IPS-11a (cell line): ENCODE results near the gene SMYD3.
"Not testable (repeated sequence)": the region's sequence is repeated elsewhere in the genome, so short reads cannot be mapped to it uniquely, and the experiment has no call there.

Experiments used
- H3K4me3 ChIP-seq: one replicate; pipeline ENCODE4 v1.5.1; 2013; ENCODE audit warnings: low read depth, low read length, control low read depth

Gene SMYD3

GRCh38 chr1:246080031-246080430 is 427.0 kb downstream of the SMYD3 start:
- H3K4me3 ChIP-seq: no peak overlapping the region

DNA sequence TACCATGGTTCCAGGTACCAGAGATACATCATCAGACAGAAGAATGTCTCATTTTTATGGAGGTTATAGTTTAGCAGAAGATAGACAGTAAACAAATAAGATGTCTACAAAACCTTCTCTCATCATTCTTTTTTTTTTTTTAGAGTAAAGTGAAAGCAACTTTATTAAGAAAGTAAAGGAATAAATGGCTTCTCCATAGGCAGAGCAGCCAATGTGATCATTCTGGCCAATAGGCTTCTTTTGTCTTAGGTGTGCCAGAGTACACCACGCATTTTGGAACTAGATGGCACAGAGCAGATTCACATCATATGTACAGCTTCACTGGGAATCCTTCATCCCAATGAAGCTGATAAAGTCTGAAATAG is 428.2 kb downstream of the SMYD3 start:
- no peak overlapping the region for H3K4me3 ChIP-seq

GRCh38 chr1:246078126-246078887 is 428.8 kb downstream of the SMYD3 start:
- H3K4me3 ChIP-seq: no peak overlapping the region

DNA sequence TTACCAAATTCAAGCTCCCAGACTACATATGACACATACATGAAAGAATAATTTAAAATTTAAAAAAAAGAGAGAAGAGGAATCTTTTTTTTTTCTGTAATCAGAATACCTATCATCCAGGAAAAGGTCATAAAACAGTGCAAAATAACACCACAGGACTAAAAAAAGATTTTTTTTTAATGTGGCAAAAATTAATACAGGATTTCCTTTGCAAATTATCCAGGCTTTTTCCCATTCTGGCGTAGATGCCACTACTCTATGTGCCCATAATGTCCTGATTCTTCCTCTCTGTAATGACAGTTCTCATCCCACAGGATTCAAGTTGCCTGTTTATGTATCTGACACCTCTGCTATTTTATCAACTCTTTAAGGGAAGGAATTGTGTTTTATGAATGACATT is 429.6 kb downstream of the SMYD3 start:
- H3K4me3 ChIP-seq: no peak overlapping the region

GRCh38 chr1:246074421-246074820 is 432.7 kb downstream of the SMYD3 start:
- no peak overlapping the region for H3K4me3 ChIP-seq

GRCh38 chr1:246072456-246072955 is 434.6 kb downstream of the SMYD3 start:
- no peak overlapping the region for H3K4me3 ChIP-seq

DNA sequence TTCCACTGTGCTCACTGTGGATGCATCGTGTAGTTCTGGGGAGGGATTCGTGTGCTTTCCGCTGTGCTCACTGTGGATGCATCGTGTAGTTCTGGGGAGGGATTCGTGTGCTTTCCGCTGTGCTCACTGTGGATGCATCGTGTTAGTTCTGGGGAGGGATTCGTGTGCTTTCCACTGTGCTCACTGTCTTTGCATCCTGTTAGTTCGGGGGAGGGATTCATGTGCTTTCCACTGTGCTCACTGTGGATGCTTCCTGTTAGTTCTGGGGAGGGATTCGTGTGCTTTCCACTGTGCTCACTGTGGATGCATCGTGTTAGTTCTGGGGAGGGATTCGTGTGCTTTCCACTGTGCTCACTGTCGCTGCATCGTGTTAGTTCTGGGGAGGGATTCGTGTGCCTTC is 435.1 kb downstream of the SMYD3 start:
- H3K4me3 ChIP-seq: not testable (repeated sequence)

DNA sequence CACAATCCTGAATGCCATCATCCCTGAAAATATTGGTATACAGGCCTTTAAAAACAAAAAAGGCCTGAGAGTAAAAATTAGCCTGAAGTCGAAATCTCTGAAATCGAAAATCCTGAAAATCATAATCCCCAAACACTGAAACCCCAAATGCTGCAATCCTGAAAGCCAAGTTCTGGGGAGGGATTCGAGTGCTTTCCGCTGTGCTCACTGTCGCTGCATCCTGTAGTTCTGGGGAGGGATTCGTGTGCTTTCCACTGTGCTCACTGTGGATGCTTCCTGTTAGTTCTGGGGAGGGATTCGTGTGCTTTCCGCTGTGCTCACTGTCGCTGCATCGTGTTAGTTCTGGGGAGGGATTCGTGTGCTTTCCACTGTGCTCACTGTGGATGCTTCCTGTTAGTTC is 435.5 kb downstream of the SMYD3 start:
- not testable (repeated sequence) for H3K4me3 ChIP-seq

GRCh38 chr1:246069581-246069980 is 437.5 kb downstream of the SMYD3 start:
- no peak overlapping the region for H3K4me3 ChIP-seq

GRCh38 chr1:246068619-246069509 is 438.2 kb downstream of the SMYD3 start:
- H3K4me3 ChIP-seq: no peak overlapping the region

DNA sequence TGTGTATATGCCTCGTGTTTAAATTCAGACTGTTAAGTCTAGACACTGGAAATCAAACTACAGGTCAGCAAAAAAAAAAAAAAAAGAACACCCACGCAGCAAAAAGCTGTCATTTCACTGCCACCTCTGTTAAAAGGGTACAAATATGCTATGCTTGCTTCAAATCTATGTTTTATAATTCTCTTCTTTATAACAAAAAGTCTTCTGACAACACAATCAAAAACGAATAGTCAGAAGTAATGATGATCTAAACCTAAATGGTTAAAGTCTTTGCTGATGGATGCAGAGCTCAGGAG is 438.9 kb downstream of the SMYD3 start:
- no peak overlapping the region for H3K4me3 ChIP-seq

DNA sequence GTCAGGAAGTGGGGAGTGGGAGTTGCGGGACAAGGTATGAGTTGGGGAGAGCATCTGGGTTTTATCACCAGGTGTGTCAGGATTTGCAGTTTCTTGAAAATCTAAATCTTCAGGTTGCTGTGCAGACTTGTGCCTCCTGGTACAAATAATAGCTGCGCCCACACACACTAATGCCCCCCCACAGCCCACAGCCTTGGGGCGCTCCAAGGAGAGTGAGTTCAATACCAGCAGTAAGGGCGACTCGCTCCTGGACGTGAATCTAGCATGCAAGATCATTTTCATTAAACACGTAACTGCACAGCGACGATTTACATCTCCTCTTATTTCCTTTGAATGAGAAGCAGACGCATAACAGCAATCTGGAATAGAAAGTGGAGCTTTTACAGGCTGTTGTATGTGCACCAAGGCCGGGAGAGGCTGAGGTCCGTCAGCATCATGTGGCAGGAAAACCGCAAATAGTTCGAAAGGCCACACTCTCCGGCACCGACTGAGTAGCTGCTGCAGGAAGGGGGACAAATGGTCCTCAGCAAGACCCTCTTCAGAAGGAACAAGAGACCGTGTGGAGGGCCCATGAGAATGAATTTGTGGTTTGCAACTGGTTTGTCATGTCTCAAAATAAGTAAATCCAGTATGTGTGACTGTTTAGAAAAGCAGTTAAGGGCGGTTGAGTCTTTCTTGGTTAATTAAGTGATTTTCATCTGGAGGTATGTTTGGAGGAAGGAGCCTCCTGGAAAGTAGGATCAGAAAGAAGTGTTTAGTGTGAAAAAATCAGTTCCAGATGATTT is 439.5 kb downstream of the SMYD3 start:
- no peak overlapping the region for H3K4me3 ChIP-seq

DNA sequence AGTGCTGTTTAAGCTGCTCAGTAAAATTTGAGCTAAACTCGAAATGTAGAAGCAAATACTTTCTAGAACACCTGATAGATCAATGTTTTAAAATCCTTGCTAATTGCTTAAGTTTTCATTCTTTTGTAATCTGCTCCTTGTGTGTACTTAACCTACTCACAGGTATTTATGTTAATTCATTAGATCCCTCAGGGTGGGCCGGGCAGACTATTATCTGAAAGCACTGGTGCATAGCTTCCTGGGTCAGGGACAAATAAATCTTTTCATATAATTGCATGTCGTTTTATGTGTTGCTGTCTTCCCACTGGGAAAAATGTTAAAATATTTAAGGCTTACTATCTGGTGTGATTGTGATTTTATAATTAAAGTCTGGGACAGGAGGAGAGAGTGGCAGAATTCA is 440.5 kb downstream of the SMYD3 start:
- H3K4me3 ChIP-seq: no peak overlapping the region

- H3K4me3 ChIP-seq: no peak overlapping the region
Observed at GRCh38 chr1:246065592-246065991, 441.5 kb downstream of the SMYD3 start.

DNA sequence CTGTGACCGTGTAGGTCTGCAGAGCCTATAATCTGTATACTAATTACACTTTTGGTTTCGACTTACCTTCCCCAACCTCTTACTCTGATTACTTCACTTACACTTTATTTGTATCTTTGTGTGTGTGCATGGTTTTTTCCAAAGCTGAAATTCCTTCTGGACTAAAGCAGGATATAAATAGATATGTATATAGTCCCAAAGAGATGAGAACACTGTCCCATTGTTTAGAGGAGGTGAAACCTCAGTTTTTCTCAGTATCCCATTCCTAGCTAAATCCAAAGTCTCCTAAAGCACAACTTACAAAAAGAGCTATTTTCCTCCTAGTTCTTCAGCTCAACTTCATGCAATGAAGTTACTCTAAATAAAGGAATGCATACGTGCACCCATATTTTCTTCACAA is 442.2 kb downstream of the SMYD3 start:
- H3K4me3 ChIP-seq: no peak overlapping the region

DNA sequence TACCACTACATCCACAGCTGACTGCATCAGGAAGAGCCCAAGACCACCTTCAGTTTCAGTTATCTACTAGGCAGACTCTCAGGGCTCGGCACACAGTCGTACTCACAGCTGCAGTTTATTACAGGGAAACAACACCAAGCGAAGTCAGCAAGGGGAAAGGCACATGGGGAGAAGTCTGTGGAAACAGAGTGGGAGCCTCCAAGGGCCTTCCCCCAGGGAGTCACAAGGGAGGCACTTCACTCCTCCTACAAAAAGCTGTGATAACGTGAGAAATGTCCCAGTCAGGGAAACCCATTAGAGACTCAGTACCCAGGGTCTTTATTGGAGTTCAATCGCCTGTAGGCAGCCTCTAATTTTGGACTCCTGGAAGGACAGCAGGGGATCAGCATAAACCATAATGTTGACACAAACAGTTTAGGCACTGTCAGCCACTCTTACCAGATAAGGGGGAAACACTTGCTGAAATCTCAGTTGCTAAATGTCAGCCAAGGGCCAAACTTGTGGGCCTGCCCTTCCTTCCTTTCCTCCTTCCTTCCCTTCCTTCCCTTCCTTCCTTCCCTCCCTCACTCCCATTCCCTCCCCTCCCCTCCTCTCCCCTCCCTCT is 444.0 kb downstream of the SMYD3 start:
- no peak overlapping the region for H3K4me3 ChIP-seq

- H3K4me3 ChIP-seq: no peak overlapping the region
Observed at GRCh38 chr1:246058466-246058865, 448.6 kb downstream of the SMYD3 start.

GRCh38 chr1:246052603-246053002 is 454.5 kb downstream of the SMYD3 start:
- no peak overlapping the region for H3K4me3 ChIP-seq

GRCh38 chr1:246051909-246052518 is 455.1 kb downstream of the SMYD3 start:
- H3K4me3 ChIP-seq: no peak overlapping the region

GRCh38 chr1:246048693-246049092 is 458.4 kb downstream of the SMYD3 start:
- no peak overlapping the region for H3K4me3 ChIP-seq

DNA sequence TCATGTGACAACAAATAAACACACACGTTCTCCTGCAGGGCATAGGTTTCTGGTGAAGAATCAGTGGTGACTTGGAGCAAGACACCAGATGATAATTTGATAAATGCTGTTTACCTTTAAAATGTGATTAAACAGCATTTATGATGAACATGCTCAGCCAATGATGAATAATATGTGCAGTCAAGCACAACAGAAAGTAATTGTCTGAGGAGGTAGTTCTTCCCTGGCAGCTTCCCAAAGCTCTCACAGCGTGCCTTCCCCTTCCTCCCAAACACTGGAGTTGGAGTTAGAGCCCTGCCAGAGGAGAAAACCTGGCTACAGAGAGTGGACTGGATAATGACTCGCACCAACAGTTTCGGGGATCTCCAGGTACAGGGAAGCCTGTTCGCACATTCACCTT is 463.5 kb downstream of the SMYD3 start:
- no peak overlapping the region for H3K4me3 ChIP-seq
